ENCODE measurements around the gene STARD3.
A peak's percentile ranks its signal among the peaks of the same experiment; 100 is the strongest.

The STARD3 gene

GRCh38 chr17:39639043-39639442 lies 2.1 kb downstream of the STARD3 start:
- no peak for DNase-seq

DNA sequence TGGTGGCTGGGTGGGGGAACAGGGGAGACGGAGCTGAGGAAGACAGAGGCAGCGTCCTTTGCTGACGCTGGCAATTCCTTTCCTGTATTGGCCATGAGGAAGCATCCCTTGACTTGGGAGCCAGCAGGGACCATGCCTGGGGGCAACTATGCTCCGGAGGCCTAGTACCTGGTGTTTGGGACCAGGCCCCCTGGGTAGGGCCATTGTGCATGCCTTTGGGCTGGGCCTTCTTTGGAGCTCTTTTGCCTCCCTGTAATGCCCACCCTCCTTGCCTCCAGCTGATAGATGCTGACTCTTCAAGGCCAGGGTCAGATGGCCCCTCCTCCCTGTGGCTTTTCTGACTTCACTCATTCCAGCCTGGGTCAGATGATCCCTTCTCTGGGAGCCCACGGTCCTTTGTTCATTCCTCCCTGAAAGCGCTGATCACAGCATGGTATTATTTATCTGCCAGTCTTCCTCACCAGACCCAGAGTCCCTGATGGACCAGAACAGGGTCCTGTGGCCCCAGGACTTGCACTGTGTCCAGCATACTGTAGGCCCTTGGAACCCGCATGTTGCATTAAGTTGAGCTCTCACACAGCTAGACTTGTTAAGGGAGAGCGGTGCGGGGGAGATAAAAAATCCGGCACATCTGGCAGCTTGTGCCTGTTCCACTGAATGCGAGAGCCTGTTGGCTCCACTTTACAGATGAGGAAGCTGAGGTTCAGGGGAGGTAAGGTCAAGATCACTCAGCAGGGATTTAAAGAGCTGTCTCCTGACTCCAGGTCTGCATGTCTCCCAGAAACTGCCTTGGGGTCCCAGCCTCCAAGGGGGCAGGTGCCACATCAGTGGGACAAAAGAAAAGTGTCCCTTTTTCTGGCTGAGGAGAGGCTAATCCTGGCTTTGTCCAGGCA lies 2.9 kb downstream of the STARD3 start:
- no peak for DNase-seq

GRCh38 chr17:39640591-39641031 lies 3.7 kb downstream of the STARD3 start:
- no peak for DNase-seq

- no peak for DNase-seq
Observed at GRCh38 chr17:39641097-39641496, 4.2 kb downstream of the STARD3 start.

DNA sequence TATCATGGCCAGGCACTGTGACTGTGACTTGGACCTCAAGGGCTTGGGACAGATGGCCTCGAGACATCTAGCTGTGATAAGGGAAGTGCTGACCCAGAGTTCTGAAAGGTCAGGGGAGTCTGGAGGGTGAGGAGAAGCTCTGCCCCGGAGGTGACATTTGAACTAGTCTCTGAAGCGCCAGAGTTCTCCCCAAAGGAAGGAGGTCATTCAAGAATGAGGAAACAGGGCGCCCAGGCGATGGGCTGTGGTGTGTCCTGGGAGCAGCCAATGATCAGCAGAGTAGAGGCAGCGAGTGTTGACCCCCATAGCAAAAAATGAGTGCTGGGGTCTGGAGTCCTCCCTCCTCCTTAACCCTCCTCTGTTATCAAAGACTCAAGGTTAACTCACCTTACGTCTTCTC lies 4.9 kb downstream of the STARD3 start:
- no peak for DNase-seq

- DNase-seq, result no peak
Observed at GRCh38 chr17:39642291-39643074, 5.5 kb downstream of the STARD3 start.

DNA sequence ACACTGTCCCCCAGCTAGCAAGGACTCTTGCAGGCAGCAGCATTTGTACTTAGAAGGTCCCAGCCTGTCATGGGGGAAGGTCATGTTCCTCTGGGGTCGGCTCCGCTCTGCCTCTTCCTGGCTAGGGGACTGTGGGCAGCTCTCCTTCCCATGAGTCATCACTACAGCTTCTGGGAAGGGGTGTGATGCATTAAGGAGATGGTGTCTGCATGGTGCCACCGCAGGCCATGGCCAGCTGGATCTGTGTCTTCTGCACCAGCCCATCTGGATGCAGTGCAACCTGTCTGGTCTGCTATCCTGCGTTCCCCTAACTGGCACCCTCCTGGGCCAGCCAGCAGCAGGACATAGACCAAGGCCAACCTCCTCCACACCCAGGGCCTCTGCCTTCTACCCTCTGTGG lies 6.3 kb downstream of the STARD3 start:
- no peak for DNase-seq

- no peak for DNase-seq
Observed at GRCh38 chr17:39647256-39647655, 10.3 kb downstream of the STARD3 start.

GRCh38 chr17:39648616-39649366 lies 11.8 kb downstream of the STARD3 start:
- DNase-seq, result no peak

- DNase-seq, result peak in 1 of 2 experiments; percentile 27
Observed at GRCh38 chr17:39650121-39650579, 13.2 kb downstream of the STARD3 start.

DNA sequence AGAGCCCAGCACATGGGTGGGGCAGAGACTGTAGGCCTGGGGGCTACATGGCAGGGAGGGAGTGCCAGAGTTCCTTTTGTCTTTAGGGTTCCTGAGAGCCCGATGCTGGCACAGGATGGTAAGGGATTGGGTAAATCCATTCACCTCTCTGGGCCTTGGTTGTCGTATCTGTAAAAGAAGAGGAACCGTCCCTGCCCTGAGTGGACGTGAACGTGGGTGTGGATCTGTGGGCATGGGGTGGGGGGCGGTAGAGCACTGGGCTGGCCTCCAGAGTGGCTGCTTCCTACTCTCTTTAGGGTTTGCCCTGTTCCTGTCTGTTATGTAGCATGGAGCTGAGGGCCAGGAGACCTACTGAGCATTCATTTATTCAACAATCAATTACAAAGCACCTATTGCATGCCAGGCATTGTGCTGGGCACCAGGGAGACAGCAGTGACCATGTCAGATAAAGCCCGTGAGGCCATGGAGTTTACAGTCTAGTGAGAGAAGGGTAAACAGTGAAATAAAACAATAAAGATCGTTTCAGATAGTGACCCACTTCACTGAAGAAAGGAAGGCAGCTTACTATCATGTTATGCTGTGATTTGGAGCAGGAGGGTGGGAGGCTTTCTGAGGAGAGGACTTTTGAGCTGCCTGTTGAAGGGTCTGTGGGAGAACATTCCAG lies 15.1 kb downstream of the STARD3 start:
- DNase-seq, result no peak

GRCh38 chr17:39652587-39653315 lies 15.8 kb downstream of the STARD3 start:
- no peak for DNase-seq

DNA sequence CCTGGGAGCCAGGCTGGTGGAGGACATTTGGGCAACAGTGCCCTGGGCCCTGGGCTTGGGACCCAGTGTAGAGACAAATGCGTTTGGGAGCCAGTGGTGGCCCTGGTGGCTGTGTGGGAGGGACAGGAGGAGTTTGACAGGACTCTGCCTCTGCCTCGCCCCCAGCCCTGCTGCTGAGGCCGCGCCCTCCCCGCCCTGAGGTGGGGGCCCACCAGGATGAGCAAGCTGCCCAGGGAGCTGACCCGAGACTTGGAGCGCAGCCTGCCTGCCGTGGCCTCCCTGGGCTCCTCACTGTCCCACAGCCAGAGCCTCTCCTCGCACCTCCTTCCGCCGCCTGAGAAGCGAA lies 16.3 kb downstream of the STARD3 start:
- no peak for DNase-seq

- peak; percentile 23 to 31 for DNase-seq
Observed at GRCh38 chr17:39653662-39654331, 16.9 kb downstream of the STARD3 start.

GRCh38 chr17:39655105-39655504 lies 18.2 kb downstream of the STARD3 start:
- DNase-seq, result no peak

DNA sequence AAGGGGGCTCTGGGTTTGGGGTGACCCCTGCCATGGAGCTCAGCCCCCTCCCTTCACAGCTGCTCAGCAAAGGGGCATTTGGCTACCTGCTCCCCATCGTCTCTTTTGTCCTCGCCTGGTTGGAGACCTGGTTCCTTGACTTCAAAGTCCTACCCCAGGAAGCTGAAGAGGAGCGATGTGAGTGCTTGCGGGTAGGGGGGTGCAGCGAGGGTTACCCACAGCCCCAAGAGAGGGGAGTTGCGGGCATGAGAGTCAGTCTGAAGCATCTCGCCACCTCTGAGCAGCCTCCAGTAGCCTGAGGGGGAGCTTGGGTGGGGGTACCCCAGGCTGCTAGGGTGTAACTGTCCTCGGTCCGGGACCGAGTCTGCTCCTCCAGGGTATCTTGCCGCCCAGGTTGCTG lies 21.4 kb downstream of the STARD3 start:
- DNase-seq, result no peak

DNA sequence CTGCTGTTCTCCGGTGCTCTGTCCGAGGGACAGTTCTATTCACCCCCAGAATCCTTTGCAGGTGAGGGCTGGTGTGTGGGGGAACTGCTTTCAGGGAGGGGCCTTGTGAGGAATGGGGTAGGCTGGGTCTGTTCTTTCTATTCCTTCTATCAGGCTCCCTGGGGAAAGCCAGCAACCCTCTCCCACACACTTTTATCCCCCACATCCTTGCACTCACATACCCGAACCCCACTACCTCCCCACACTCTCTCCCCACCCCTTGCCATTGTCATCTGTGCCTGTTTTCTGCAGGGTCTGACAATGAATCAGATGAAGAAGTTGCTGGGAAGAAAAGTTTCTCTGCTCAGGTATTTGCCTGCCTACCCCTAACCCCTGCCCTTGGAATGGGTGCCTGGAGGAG lies 21.8 kb downstream of the STARD3 start:
- no peak for DNase-seq

GRCh38 chr17:39659279-39660010 lies 22.5 kb downstream of the STARD3 start:
- no peak for DNase-seq

DNA sequence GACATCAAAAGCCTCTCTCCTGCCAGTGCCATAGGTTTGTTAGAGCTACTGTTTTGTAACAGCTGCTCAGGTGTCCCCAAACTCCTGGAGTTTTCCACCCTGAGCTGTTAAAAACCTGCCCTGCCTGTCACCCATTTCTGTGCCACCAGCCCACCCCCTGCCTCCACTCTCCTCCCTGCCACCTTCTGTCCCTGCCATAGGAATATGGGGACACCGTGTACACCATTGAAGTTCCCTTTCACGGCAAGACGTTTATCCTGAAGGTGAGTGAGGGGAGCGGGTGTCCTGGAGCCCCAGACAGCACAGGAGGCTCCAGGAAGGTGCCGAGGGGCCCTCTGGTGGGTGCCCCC lies 23.0 kb downstream of the STARD3 start:
- DNase-seq, result no peak
